ENCODE data around the gene STIP1. TPM values are rescaled to one million over a fixed set of nuclear protein-coding genes. Genes with fewer than 3 reads are reported as not detected.

Gene STIP1
- total and polyA plus RNA-seq, 7 donors = 124 to 207 (median 171) TPM

- ATAC-seq = no peak
- TF ChIP-seq CTCF (IDR thresholded peaks at IDR 0.05) = no peak
- Histone ChIP-seq H3K9me3 (no peaks in the 10 kb centered on the region), H3K27me3 (ENCODE audit: insufficient read depth in 3 of 3, low read length in 2 of 3) (no peaks in the 10 kb centered on the region), H3K4me1 (peaks cover 61% of the 10 kb centered on the region), H3K36me3 (ENCODE audit: insufficient read depth in 1 of 2, low read depth in 1 of 2) (peaks cover 0 to 16% of the 10 kb centered on the region in 2 donors), H3K4me3 (peak overlapping the region; percentile 11), H3K27ac (peak overlapping the region; percentile 77)
- WGBS, 3 donors = 79 to 89% (median 83%) methylated on average over 8 of the region's 8 CpGs
- intact Hi-C loops (cut with DNase I) = loop anchor here (5.0 to 10.0 kb wide), 3 partner anchors 314 to 387 kb away; partner anchors contain the start of genes MARK2 (in 2 of the 2) and ZFTA (in 1 of the 2)
- no peak for DNase-seq
Measured at GRCh38 chr11:64151337-64151736, 34.6 kb upstream of the STIP1 start.

DNA sequence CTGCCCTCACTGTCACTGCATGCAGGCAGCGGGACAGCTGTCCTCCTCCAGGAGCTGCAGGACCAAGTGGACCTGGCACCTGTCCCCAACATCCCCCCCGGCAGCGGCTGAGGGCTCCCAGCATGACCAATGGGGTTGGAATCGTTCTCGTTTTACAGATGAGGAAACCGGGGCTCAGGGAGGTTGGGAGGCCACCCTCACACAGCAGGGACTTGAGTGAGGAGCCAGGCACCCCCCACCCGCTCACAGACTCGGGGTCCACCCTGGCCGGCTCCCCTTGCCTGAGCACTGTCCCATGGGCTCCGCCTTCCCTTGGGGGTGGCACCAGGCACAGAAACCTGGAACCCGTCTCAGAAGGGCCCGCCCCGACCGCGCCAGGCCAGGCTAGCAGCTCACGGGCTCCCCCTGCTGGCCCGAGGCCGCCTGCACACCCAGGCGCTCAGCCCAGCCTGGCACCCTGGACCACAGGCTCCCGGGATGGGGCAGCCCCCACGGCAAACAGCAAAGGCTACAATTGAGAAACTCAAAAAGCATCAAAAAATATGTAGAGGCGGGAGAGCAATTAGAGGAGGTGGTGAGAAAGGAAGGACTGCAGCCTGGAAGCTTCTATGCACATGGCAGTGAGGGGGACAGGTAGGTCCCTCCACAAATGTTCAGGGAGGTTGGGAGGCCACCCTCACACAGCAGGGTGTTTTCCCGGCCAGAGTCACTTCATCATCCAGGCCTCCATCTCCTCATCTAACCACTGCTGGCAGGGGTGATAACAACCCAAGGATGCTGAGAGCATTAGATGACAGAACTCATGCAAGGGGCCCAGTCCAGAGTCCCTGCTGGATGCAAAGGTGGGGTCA is 32.9 kb upstream of the STIP1 start:
- intact Hi-C loops (cut with DNase I) = loop anchor here (5.0 to 10.0 kb wide), 3 partner anchors 316 to 388 kb away; partner anchors contain the start of genes MARK2 (in 2 of the 2) and ZFTA (in 1 of the 2)
- H3K27ac ChIP-seq = no peak overlapping the region
- peaks cover 76% of the 10 kb centered on the region for H3K4me1 ChIP-seq
- 9 to 17% (median 11%) methylated on average over 23 of the region's 23 CpGs for WGBS, 3 donors
- no peaks in the 10 kb centered on the region for H3K27me3 ChIP-seq (ENCODE audit: insufficient read depth in 3 of 3, low read length in 2 of 3)
- H3K4me3 ChIP-seq = peak overlapping the region; percentile 13
- H3K36me3 ChIP-seq (ENCODE audit: insufficient read depth in 1 of 2, low read depth in 1 of 2) = peaks cover 0 to 16% of the 10 kb centered on the region in 2 donors
- no peaks in the 10 kb centered on the region for H3K9me3 ChIP-seq
- peak; percentile 99 for TF ChIP-seq CTCF (IDR thresholded peaks at IDR 0.05)
- peak; percentile 50 to 70 (median 64) for ATAC-seq
- DNase-seq = peak; percentile 66 to 81

DNA sequence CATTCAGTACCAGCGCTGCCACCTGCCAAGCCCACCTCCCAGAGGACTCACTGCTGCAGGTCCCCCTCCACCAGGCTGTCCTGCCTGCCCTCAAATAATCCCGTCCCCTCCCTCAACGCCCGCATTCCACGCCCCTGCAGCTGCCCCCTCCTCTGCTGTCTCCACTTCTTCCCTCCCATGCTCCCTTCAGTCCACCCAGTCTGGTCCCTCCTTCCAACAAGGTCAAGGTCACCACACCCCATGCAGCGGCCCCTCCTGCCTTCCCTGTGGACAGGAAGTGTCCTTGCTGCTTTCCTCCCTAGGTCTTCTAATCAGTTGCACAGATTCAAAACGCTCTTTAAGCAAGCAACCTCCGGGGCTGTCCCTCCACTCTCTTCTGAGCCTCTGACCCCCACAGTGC is 32.2 kb upstream of the STIP1 start:
- no peak for TF ChIP-seq CTCF (IDR thresholded peaks at IDR 0.05)
- DNase-seq (no peak), ATAC-seq (no peak)
- Histone ChIP-seq H3K36me3 (ENCODE audit: insufficient read depth in 1 of 2, low read depth in 1 of 2) (peaks cover 0 to 16% of the 10 kb centered on the region in 2 donors), H3K27ac (no peak overlapping the region), H3K4me3 (no peak overlapping the region), H3K9me3 (no peaks in the 10 kb centered on the region), H3K4me1 (peaks cover 75% of the 10 kb centered on the region), H3K27me3 (ENCODE audit: insufficient read depth in 3 of 3, low read length in 2 of 3) (no peaks in the 10 kb centered on the region)
- WGBS, 3 donors = 50 to 63% (median 55%) methylated on average over 8 of the region's 8 CpGs
- intact Hi-C loops (cut with DNase I) = loop anchor here (5.0 to 10.0 kb wide), 3 partner anchors 317 to 389 kb away; partner anchors contain the start of genes MARK2 (in 2 of the 2) and ZFTA (in 1 of the 2)

DNA sequence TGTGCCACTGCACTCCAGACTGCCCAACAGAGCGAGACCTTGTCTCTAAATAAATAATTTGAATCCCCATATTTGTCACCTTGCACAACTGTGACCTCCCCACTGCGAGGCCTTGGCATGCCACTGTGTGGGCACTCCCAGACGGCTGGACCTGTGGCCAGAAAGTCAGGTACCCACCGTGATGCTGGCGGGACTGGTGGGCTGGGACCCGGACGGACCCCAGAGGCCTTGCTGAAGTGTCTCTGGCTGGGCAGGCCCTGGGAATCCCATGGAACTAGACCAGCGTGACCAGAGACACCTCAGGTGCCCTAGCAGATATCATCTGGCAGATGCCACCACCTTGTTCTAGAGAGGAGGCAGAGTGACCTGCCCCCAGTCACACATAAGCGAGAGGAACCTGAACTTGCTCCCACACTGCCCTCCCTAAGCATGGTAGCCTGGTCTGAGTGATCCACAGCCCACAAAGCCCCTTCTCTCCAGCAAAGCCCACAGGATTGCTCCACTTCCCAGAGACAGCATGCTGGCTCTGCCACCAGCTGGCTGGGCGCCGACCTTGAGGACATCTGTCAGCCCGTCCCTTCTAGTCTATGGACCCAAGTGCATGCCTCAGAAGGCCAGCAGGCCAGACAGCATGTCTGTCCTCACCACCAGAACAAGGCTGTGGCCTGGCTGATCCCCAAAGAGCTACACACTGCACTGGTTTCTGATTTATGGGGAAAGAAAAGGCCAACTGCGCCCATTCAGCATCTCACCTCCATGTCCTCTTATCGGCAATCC is 29.5 kb upstream of the STIP1 start:
- 53 to 71% (median 54%) methylated on average over 14 of the region's 14 CpGs for WGBS, 3 donors
- DNase-seq = peak; percentile 78 to 86

More for the DNA sequence above, 29.5 kb upstream of the STIP1 start:
- intact Hi-C loops (cut with DNase I) = loop anchor here (10.0 kb wide), 2 partner anchors 322 to 392 kb away; partner anchors contain the start of genes MARK2 (in 1 of the 2) and ZFTA (in 1 of the 2)
- Histone ChIP-seq H3K27me3 (ENCODE audit: insufficient read depth in 3 of 3, low read length in 2 of 3) (no peaks in the 10 kb centered on the region), H3K36me3 (ENCODE audit: insufficient read depth in 1 of 2, low read depth in 1 of 2) (peaks cover 0 to 10% of the 10 kb centered on the region in 2 donors), H3K4me3 (no peak overlapping the region), H3K4me1 (peaks cover 48% of the 10 kb centered on the region), H3K27ac (peak overlapping the region; percentile 60), H3K9me3 (no peaks in the 10 kb centered on the region)
- no peak for TF ChIP-seq CTCF (IDR thresholded peaks at IDR 0.05)
- ATAC-seq = peak; percentile 77 to 89 (median 86)

Data from psoas muscle (tissue), 8 donors.